A549 (cell line): ENCODE data around the gene TMPRSS9. TPM values are rescaled to one million over a fixed set of nuclear protein-coding genes. Genes with fewer than 3 reads are reported as not detected.

Experiments
- ATAC-seq, 2 experiments: fragments of 200-7000 bp in 1 of 2; fragments of >200 bp in 1 of 2; cut with Nextera tagmentation in 1 of 2; cut with Tn5 transposase in 1 of 2; 3 replicates each; pipeline versions ENCODE4 v1.8.0 to v1.9.1; 2018 to 2020; ENCODE audit warnings: mild to moderate bottlenecking in 1 of 2, moderate library complexity in 1 of 2
- CTCF ChIA-PET: fragments of 300-600 bp; sonication (Branson Sonifier 250); formaldehyde crosslinking; extraction: SDS; loops from one replicate; lab custom pipeline; 2021; ENCODE audit warnings: antibody characterized with exemption, inconsistent platforms; lab: Yijun Ruan, JAX
- POLR2A ChIA-PET: fragments of 350-600 bp; formaldehyde crosslinking; extraction: SDS; loops from one replicate; lab custom pipeline; 2021; ENCODE audit warnings: antibody characterized with exemption, inconsistent platforms; lab: Yijun Ruan, JAX
- DNase-seq, 2 experiments: peaks; one replicate each; pipeline versions ENCODE4 v3.0.0 to v3.0.0-alpha.2; 2011 to 2016; ENCODE audit warnings: low read depth in 1 of 2, low spot score in 1 of 2
- FAIRE-seq: peaks from 2 replicates; lab custom pipeline; 2011; peaks lifted over from hg19 to GRCh38; lab: Jason Lieb, UNC
- H3K27ac ChIP-seq, 2 experiments: fragments of >200 bp; sonication (Bioruptor Twin); formaldehyde crosslinking; 3 replicates each; pipeline ENCODE4 v1.5.1; 2016 to 2017
- H3K4me1 ChIP-seq: fragments of >200 bp; sonication (Bioruptor Twin); formaldehyde crosslinking; 3 replicates; pipeline ENCODE4 v1.6.1; 2016
- H3K4me2 ChIP-seq: fragments of >200 bp; sonication (Bioruptor Twin); formaldehyde crosslinking; 3 replicates; pipeline ENCODE4 v1.6.1; 2016
- H3K4me3 ChIP-seq: fragments of >200 bp; sonication (Bioruptor Twin); formaldehyde crosslinking; 3 replicates; pipeline ENCODE4 v1.5.1; 2016
- H3K9me3 ChIP-seq: fragments of >200 bp; sonication (Bioruptor Twin); formaldehyde crosslinking; 3 replicates; pipeline ENCODE4 v1.6.1; 2016
- BCL3 ChIP-seq: fragments of >200 bp; sonication (Bioruptor Twin); formaldehyde crosslinking; IDR thresholded peaks from 3 replicates; pipeline ENCODE4 v1.6.1; 2016
- CBX8 ChIP-seq: fragments of 200-600 bp; sonication (generic); IDR thresholded peaks from 2 replicates; pipeline ENCODE4 v1.6.1; 2016
- CEBPB ChIP-seq, 2 experiments: fragments of >200 bp in 1 of 2; sonication (Bioruptor Twin) in 1 of 2; formaldehyde crosslinking in 1 of 2; IDR thresholded peaks; 2 replicates each; pipeline ENCODE4 v1.6.1; 2012 to 2016
- CHD4 ChIP-seq: fragments of 200-600 bp; sonication (generic); IDR thresholded peaks from 2 replicates; pipeline ENCODE4 v1.6.1; 2016; ENCODE audit warnings: antibody characterized with exemption, mild to moderate bottlenecking, borderline replicate concordance
- EHMT2 ChIP-seq: fragments of 200-600 bp; sonication (generic); IDR thresholded peaks from 2 replicates; pipeline ENCODE4 v1.6.1; 2016; ENCODE audit warnings: antibody characterized with exemption, low read depth, mild to moderate bottlenecking, moderate library complexity
- ELK1 ChIP-seq: fragments of 150-350 bp; IDR thresholded peaks from 2 replicates; pipeline ENCODE4 v1.6.1; 2014; ENCODE audit warnings: low read depth, mild to moderate bottlenecking, low read length
- ESRRA ChIP-seq: fragments of 150-350 bp; IDR thresholded peaks from 2 replicates; pipeline ENCODE4 v1.6.1; 2014; ENCODE audit warnings: mild to moderate bottlenecking, low read length, borderline replicate concordance
- FOSB ChIP-seq: fragments of 250-450 bp; sonication (Bioruptor Pico); IDR thresholded peaks from 2 replicates; pipeline ENCODE4 v1.5.0; 2020; ENCODE audit warnings: mild to moderate bottlenecking, moderate library complexity
- FOSL2 ChIP-seq, 2 experiments: fragments of 450-650 bp in 1 of 2; fragments of >200 bp in 1 of 2; sonication (Bioruptor Twin) in 1 of 2; formaldehyde crosslinking; IDR thresholded peaks; 2 replicates each; pipeline versions ENCODE4 v1.5.0 to v1.6.1; 2016 to 2020; ENCODE audit warnings: mild to moderate bottlenecking in 1 of 2, moderate library complexity in 1 of 2
- HEYL ChIP-seq: fragments of 250-450 bp; sonication (Bioruptor Pico); IDR thresholded peaks from 2 replicates; pipeline ENCODE4 v1.8.0; 2021; ENCODE audit warnings: mild to moderate bottlenecking, moderate library complexity
- HOXA7 ChIP-seq: fragments of 250-450 bp; sonication (Bioruptor Pico); IDR thresholded peaks from 2 replicates; pipeline ENCODE4 v1.5.0; 2020; ENCODE audit warnings: mild to moderate bottlenecking, moderate library complexity
- HOXB13 ChIP-seq: fragments of 250-450 bp; sonication (Bioruptor Pico); IDR thresholded peaks from 2 replicates; pipeline ENCODE4 v1.5.0; 2020; ENCODE audit warnings: low read depth, mild to moderate bottlenecking, moderate library complexity
- JUN ChIP-seq, 2 experiments: fragments of >200 bp; sonication (Bioruptor Twin); formaldehyde crosslinking; IDR thresholded peaks; 2 replicates in 1 of 2; 3 replicates in 1 of 2; pipeline ENCODE4 v1.6.1; 2016 to 2017
- KDM1A ChIP-seq: fragments of 200-600 bp; sonication (generic); IDR thresholded peaks from 2 replicates; pipeline ENCODE4 v1.6.1; 2016; ENCODE audit warnings: low read depth, mild to moderate bottlenecking
- MAFK ChIP-seq: fragments of 450-650 bp; IDR thresholded peaks from 2 replicates; pipeline ENCODE4 v1.6.1; 2014; ENCODE audit not compliant: partially characterized antibody
- MAX ChIP-seq: IDR thresholded peaks from 2 replicates; pipeline ENCODE4 v1.6.1; 2012
- MAZ ChIP-seq: fragments of 150-350 bp; IDR thresholded peaks from 2 replicates; pipeline ENCODE4 v1.6.1; 2014; ENCODE audit warnings: antibody characterized with exemption, low read depth, low read length, borderline replicate concordance
- NFE2L2 ChIP-seq: fragments of 150-350 bp; conservative IDR thresholded peaks from 2 replicates; pipeline ENCODE4 v1.6.1; 2014; ENCODE audit warnings: low read length
- NPAS2 ChIP-seq: fragments of 250-450 bp; sonication (Bioruptor Pico); IDR thresholded peaks from 2 replicates; pipeline ENCODE4 v1.8.0; 2022; ENCODE audit warnings: mild to moderate bottlenecking, moderate library complexity, borderline replicate concordance
- PBX3 ChIP-seq: IDR thresholded peaks from 2 replicates; pipeline ENCODE4 v1.6.1; 2012
- POLR2A ChIP-seq: IDR thresholded peaks from 2 replicates; pipeline ENCODE4 v1.6.1; 2012; ENCODE audit warnings: mild to moderate bottlenecking, low read length
- RAD21 ChIP-seq, 2 experiments: fragments of >200 bp in 1 of 2; sonication (Bioruptor Twin) in 1 of 2; formaldehyde crosslinking in 1 of 2; IDR thresholded peaks in 1 of 2; conservative IDR thresholded peaks in 1 of 2; 2 replicates in 1 of 2; 3 replicates in 1 of 2; pipeline ENCODE4 v1.6.1; 2012 to 2018; ENCODE audit warnings: inconsistent platforms in 1 of 2
- RARB ChIP-seq: fragments of 250-450 bp; sonication (Bioruptor Pico); IDR thresholded peaks from 2 replicates; pipeline ENCODE4 v1.8.0; 2021; ENCODE audit warnings: mild to moderate bottlenecking, moderate library complexity
- RCOR1 ChIP-seq: fragments of 150-350 bp; IDR thresholded peaks from 2 replicates; pipeline ENCODE4 v1.6.1; 2014; ENCODE audit warnings: antibody characterized with exemption, low read length, low read depth
- REST ChIP-seq: fragments of 200-600 bp; sonication (generic); IDR thresholded peaks from 2 replicates; pipeline ENCODE4 v1.6.1; 2016; ENCODE audit warnings: antibody characterized with exemption, mild to moderate bottlenecking, moderate library complexity
- TP53 ChIP-seq: fragments of 250-450 bp; sonication (Bioruptor Pico); IDR thresholded peaks from 2 replicates; pipeline ENCODE4 v1.5.0; 2021; ENCODE audit warnings: mild to moderate bottlenecking, moderate library complexity
- whole genome bisulfite sequencing: methylation state at CpG from one replicate; pipeline ENCODE4 v1.1.6; 2017; ENCODE audit errors: missing lambda C conversion rate; 5-methylcytosine and 5-hydroxymethylcytosine counted together
- polyA plus RNA-seq, 4 experiments: library from polyadenylated mRNA; depleted of rRNA in 3 of 4; stranded (reverse); fragments of >200 nt; fragmentation: RNase III in 1 of 4; extraction: RNeasy Plus Mini Kit Qiagen cat#74134 plus additional on column Dnase treatment in 1 of 4; gene quantifications; 2 replicates in 3 of 4; 3 replicates in 1 of 4; pipeline ENCODE4 v1.2.3, GENCODE V29; 2011 to 2017

TMPRSS9 gene
- polyA plus RNA-seq, 2 of the 4 experiments (the other 2 are of a cell fraction): 0.01 TPM; not detected in 1

GRCh38 chr19:2444251-2445002, 84.4 kb downstream of the TMPRSS9 start:
- ATAC-seq (no peak), DNase-seq (no peak), FAIRE-seq (no peak)
- ChIA-PET POLR2A (no interaction called here), CTCF (interaction anchor here (1.1 to 1.7 kb wide), 2 partner anchors 10 to 192 kb away, joined by 3 to 4 read pairs; no protein-coding TSS in a partner anchor)
- H3K9me3 ChIP-seq: no peaks in the 10 kb centered on the region
- WGBS: 91% methylated on average over 27 of the region's 34 CpGs
- H3K4me2 ChIP-seq: no peak overlapping the region
- TF ChIP-seq ELK1 (no peak), CHD4 (no peak), FOSL2 (IDR thresholded peaks at IDR 0.05) (no peak), FOSL2 (CRISPR knock-in tag; IDR thresholded peaks at IDR 0.05) (no peak), REST (no peak), HEYL (no peak), TP53 (CRISPR knock-in tag) (no peak), PBX3 (no peak), JUN (IDR thresholded peaks at IDR 0.05) (no peak), MAFK (no peak), CBX8 (no peak), RARB (CRISPR knock-in tag) (no peak), KDM1A (no peak), NFE2L2 (no peak), HOXB13 (no peak), HOXA7 (CRISPR knock-in tag) (no peak), NPAS2 (CRISPR knock-in tag) (no peak), RAD21 (conservative IDR thresholded peaks at IDR 0.05 in 1 of 2, IDR thresholded peaks at IDR 0.05 in 1 of 2) (no peak), EHMT2 (no peak), MAZ (no peak), ESRRA (no peak)
- H3K4me1 ChIP-seq: peaks cover 6% of the 10 kb centered on the region; the same call in 1 of the 3 replicates
- H3K4me3 ChIP-seq: no peak overlapping the region
- H3K27ac ChIP-seq: no peak overlapping the region

GRCh38 chr19:2446381-2446780, 86.3 kb downstream of the TMPRSS9 start:
- no peak overlapping the region for H3K4me3 ChIP-seq
- WGBS: 93% methylated on average over 17 of the region's 19 CpGs
- H3K4me2 ChIP-seq: no peak overlapping the region
- no peaks in the 10 kb centered on the region for H3K9me3 ChIP-seq
- ChIA-PET POLR2A (no interaction called here), CTCF (no interaction called here)
- ATAC-seq (no peak), FAIRE-seq (no peak), DNase-seq (no peak)
- peaks cover 6% of the 10 kb centered on the region; the same call in 1 of the 3 replicates for H3K4me1 ChIP-seq
- no peak overlapping the region for H3K27ac ChIP-seq
- TF ChIP-seq CEBPB (IDR thresholded peaks at IDR 0.05): no peak
- TF ChIP-seq ELK1: no peak
- TF ChIP-seq HOXB13: no peak
- no peak for TF ChIP-seq NPAS2 (CRISPR knock-in tag)
- TF ChIP-seq POLR2A: no peak
- TF ChIP-seq MAX: no peak
- TF ChIP-seq BCL3: no peak
- TF ChIP-seq FOSB (CRISPR knock-in tag): no peak
- TF ChIP-seq RCOR1: no peak
